CD4-positive, alpha-beta T cell treated with Interleukin-6 at 100 ng/mL for 8 hours (primary cell): ENCODE results near the gene HDAC4.

Experiments used
- DNase-seq: peaks from one replicate; pipeline ENCODE4 v3.0.0-alpha.2; 2020; ENCODE audit warnings: mixed read lengths, low spot score

HDAC4 gene

GRCh38 chr2:239307921-239308613, 92.8 kb downstream of the HDAC4 start:
- DNase-seq: no peak

GRCh38 chr2:239307221-239307569, 93.6 kb downstream of the HDAC4 start:
- DNase-seq: no peak

- no peak for DNase-seq
Observed at GRCh38 chr2:239306274-239307220, 94.3 kb downstream of the HDAC4 start.

GRCh38 chr2:239305771-239306170, 95.0 kb downstream of the HDAC4 start:
- no peak for DNase-seq

- DNase-seq: no peak
Observed at GRCh38 chr2:239305222-239305575, 95.6 kb downstream of the HDAC4 start.

- no peak for DNase-seq
Observed at GRCh38 chr2:239304533-239305221, 96.1 kb downstream of the HDAC4 start.

GRCh38 chr2:239303711-239304532, 96.9 kb downstream of the HDAC4 start:
- DNase-seq: no peak

- DNase-seq: no peak
Observed at GRCh38 chr2:239302808-239303557, 97.8 kb downstream of the HDAC4 start.

- no peak for DNase-seq
Observed at GRCh38 chr2:239302083-239302807, 98.6 kb downstream of the HDAC4 start.

- DNase-seq: no peak
Observed at GRCh38 chr2:239300871-239301735, 99.7 kb downstream of the HDAC4 start.

- no peak for DNase-seq
Observed at GRCh38 chr2:239300242-239300641, 100.6 kb downstream of the HDAC4 start.

GRCh38 chr2:239299218-239299939, 101.4 kb downstream of the HDAC4 start:
- DNase-seq: no peak

GRCh38 chr2:239298116-239298804, 102.6 kb downstream of the HDAC4 start:
- peak; percentile 84 for DNase-seq

- DNase-seq: no peak
Observed at GRCh38 chr2:239297142-239298004, 103.4 kb downstream of the HDAC4 start.

GRCh38 chr2:239296020-239296932, 104.5 kb downstream of the HDAC4 start:
- no peak for DNase-seq

GRCh38 chr2:239295377-239296019, 105.3 kb downstream of the HDAC4 start:
- no peak for DNase-seq
